Stomach (tissue), 4 donors: ENCODE measurements around the gene ADGRA1.

Experiments used
- EP300 ChIP-seq: sonication (generic); formaldehyde crosslinking; IDR thresholded peaks from one replicate; pipeline ENCODE4 v1.6.1; 2017; ENCODE audit warnings: antibody characterized with exemption
- POLR2A ChIP-seq, 4 donors: fragments of 450-650 bp; IDR thresholded peaks; one replicate each; pipeline ENCODE4 v1.6.1; 2016; ENCODE audit warnings: antibody characterized with exemption in 4 of 4, control low read depth in 2 of 4, mild to moderate bottlenecking in 1 of 4, moderate library complexity in 1 of 4

DNA sequence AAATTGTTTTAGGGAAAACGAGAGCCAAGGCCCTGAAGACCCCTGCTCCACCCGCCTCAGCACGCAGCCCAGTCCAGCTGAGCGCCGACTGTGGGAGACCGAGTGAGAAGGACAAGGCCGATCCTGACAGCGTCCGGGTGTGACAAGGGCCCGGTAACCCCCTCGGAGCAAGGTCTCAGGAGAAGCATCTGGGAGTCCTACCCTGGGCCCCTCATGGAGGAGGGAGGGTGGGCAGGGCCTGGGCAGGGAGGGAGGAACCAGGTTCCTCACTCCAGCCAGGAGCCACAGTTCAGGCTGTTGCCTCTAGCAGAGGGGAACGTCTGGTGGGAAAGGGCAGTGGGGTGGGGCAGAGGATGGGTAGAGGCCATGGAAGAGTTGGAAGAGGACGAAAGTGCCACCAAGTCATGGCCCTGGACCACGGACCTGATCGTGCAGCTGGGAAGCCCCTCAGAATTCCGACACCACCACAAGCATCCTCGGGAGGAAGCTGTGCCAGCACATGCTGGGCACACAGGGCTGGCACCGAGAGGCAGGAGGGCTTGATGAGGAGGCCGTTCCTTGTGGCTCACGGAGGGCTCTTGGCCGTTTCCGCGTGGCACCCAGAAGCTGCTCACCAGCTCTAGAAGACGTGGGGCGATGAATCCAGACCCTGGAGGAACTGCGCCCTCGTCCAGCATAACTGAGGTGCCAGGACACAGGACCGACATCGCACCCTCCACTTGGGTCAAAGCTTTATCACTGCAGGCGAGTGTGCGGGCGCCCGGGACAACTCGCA lies 70.1 kb downstream of the ADGRA1 start:
- no peak for TF ChIP-seq EP300
- TF ChIP-seq POLR2A (IDR thresholded peaks at IDR 0.05) = no peak
